Spleen (tissue), 7 donors: ENCODE results near the gene SFXN2.

Source experiments
- POLR2A ChIP-seq, 3 donors: fragments of 450-650 bp; IDR thresholded peaks; one replicate each; pipeline ENCODE4 v1.5.1; 2017; ENCODE audit warnings: antibody characterized with exemption in 3 of 3, mild to moderate bottlenecking in 1 of 3
- TF ChIP-seq, protein P1 (sequence below), 11 experiments: fragments of 200-600 bp in 7 of 11; fragments of 450-650 bp in 4 of 11; sonication (generic) in 4 of 11; IDR thresholded peaks in 8 of 11; conservative IDR thresholded peaks in 3 of 11; 1 replicate in 7 of 11; 2 replicates in 4 of 11; pipeline versions ENCODE4 v1.4.0 to v1.8.0; 2016 to 2021; ENCODE audit warnings: antibody characterized with exemption in 11 of 11, inconsistent platforms in 4 of 11, mild to moderate bottlenecking in 1 of 11
- donor health status: DM: no; HTN: no; CAD: no; lungs with moderate emphysema.
- donor health status: DM: no; HTN: no; CAD: no.
- donor health status: DM: no; HTN: no; CAD: no.

DNA sequence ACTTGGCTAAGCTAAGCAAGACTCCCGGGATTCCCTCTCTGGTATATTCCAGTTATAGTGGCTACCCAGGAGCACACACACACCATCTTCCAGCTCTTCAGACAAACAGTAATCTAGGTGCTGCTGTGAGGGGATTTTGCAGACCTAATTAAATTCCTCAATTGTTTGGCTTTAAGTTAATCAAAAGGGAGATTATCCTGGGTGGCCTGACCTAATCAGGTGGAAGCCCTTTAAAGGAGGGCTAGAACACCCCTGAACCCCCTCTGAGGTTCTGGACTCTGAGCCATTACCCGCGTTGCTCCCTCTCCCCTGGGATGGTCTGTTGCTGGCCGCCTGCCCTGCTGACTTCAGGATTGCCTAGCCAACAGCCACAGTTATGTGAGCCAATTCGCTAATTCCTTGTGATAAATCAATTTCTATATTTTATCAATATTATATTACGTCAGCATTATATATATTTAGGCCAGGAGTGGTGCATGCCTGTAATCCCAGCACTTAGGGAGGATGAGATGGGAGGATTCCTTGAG is 6.4 kb downstream of the SFXN2 start:
- TF ChIP-seq, protein P1, sequence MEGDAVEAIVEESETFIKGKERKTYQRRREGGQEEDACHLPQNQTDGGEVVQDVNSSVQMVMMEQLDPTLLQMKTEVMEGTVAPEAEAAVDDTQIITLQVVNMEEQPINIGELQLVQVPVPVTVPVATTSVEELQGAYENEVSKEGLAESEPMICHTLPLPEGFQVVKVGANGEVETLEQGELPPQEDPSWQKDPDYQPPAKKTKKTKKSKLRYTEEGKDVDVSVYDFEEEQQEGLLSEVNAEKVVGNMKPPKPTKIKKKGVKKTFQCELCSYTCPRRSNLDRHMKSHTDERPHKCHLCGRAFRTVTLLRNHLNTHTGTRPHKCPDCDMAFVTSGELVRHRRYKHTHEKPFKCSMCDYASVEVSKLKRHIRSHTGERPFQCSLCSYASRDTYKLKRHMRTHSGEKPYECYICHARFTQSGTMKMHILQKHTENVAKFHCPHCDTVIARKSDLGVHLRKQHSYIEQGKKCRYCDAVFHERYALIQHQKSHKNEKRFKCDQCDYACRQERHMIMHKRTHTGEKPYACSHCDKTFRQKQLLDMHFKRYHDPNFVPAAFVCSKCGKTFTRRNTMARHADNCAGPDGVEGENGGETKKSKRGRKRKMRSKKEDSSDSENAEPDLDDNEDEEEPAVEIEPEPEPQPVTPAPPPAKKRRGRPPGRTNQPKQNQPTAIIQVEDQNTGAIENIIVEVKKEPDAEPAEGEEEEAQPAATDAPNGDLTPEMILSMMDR (IDR thresholded peaks at IDR 0.05 in 8 of 11, conservative IDR thresholded peaks at IDR 0.05 in 3 of 11): no peak
- TF ChIP-seq POLR2A (IDR thresholded peaks at IDR 0.05): no peak
